GM19023 (cell line): ENCODE data around the gene SAA1.

Source experiments
- ATAC-seq: cut with Tn5 transposase; IDR thresholded peaks from one replicate; pipeline ENCODE4 v1.9.1; 2021; ENCODE audit warnings: mild to moderate bottlenecking, moderate library complexity; ENCODE audit not compliant: unreplicated experiment

The SAA1 gene

DNA sequence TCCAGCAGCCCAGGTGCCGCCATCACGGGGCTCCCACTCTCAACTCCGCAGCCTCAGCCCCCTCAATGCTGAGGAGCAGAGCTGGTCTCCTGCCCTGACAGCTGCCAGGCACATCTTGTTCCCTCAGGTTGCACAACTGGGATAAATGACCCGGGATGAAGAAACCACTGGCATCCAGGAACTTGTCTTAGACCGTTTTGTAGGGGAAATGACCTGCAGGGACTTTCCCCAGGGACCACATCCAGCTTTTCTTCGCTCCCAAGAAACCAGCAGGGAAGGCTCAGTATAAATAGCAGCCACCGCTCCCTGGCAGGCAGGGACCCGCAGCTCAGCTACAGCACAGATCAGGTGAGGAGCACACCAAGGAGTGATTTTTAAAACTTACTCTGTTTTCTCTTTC is at the start of gene SAA1:
Gene SAA1 (plus strand): TSS at position 316 of the 400 bp plus-strand sequence. CDS start 624 bp downstream, outside the sequence.
- no peak for ATAC-seq

DNA sequence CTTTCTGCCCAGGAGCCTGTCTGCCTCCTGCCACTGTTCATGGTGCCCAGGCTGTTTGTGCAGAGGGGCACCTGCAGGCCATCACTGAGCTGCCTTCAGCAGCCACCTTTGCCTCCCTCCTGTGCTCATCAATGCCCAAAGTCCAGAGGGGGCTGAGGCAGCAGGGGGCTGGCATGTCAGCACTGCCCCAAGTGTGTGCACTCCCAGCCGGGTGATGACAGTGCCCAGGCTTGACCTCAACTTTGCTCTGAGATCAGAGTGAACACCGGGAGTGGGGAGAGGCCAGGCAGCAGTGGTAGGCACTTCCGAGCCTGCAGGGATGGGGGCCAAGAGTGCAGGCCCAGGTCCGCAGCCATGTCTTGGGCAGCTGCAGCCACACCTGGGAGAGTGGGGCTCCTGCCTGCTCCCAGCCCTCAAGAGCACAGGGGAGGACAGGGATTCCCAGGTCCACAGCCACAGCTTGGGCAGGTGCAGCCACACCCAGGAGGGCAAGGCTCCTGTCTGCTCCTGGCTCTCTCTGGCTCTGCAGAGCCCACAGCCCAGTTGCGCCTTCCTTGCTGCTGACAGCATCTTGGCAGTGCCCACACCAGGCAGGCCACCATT is 44.7 kb upstream of the SAA1 start:
- ATAC-seq, result no peak

- ATAC-seq, result no peak
Observed at GRCh38 chr11:18222814-18223421, 43.1 kb upstream of the SAA1 start.

DNA sequence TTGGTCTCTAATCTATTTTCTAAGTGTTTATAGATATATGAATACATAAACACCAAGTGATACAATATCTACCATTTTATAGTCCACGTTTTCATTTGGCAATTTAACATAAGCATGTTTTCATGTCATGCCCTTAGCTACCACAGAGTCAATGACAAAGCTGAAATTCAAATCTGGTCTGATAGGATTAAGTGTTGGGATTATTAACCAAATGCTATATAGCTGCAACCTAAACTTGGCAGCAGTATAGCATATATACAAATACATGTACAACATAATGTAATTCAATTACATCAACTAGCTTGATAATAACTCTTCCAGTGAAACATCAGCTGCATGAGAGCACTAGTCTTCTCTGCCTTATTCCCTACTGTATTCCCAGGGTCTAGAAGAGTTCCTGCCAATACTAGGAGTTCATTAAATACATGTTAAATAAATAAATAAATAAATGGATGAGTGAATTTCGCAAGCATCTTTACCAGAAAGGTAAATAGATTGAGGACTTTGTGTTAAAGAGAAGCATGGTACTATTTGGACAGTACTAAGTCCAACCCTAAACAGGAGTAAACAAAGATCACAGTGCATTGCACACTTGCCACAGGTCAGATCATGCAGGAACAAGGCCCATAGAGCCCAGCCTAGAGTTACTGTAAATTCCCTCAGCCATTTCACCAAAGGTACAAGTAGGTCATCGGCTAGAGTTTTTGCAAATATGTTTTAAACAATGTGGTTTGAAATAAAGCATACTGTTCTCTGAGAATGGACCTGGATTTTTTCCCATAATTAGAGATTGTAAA is 42.3 kb upstream of the SAA1 start:
- ATAC-seq, result no peak

GRCh38 chr11:18225913-18226312 is 40.2 kb upstream of the SAA1 start:
- no peak for ATAC-seq

GRCh38 chr11:18229501-18229900 is 36.6 kb upstream of the SAA1 start:
- peak; percentile 94 for ATAC-seq

GRCh38 chr11:18230859-18231258 is 35.2 kb upstream of the SAA1 start:
- no peak for ATAC-seq

DNA sequence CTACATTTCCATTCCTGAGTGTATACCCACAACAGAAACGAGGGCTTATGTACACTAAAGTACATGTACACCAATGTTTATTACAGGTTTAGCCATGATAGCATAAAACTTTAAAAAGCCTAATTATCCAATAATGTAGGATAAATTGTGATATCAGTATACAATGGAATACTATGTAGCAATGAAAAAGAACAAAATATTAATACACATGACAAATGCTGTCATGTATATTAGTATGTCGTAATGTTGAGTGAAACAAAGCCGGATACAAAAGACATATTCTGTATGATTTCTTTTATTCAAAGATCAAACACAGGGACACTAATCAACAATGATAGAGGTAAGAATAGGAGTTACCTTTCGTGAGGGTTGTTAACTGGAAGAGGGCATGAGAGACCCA is 32.2 kb upstream of the SAA1 start:
- no peak for ATAC-seq

- no peak for ATAC-seq
Observed at GRCh38 chr11:18235394-18236334, 30.4 kb upstream of the SAA1 start.

GRCh38 chr11:18236664-18237356 is 29.3 kb upstream of the SAA1 start, which contains the start of gene SAA4:
TSS of gene SAA4 (minus strand) at chr11:18236802. CDS start at chr11:18235926, 876 bp downstream.
- ATAC-seq, result no peak

DNA sequence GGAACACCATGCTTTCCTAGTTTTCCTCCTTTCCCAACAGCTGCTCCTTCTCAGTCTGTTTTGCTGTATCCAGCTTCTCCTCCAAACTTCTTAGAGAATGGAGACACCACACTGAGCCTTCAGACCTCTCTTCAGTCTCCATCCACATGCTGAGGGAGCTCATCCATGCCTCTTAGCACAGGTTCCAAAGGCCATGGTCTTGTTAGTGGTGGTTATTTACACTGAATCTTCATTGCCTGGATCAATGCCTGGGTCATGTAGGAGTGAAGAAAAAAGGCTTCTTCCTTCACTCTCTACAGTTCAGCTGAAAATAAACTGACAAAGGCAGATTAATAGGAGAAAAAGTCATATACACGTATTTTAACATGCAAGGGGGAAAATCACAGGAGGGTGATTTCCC is 26.4 kb upstream of the SAA1 start:
- ATAC-seq, result no peak

DNA sequence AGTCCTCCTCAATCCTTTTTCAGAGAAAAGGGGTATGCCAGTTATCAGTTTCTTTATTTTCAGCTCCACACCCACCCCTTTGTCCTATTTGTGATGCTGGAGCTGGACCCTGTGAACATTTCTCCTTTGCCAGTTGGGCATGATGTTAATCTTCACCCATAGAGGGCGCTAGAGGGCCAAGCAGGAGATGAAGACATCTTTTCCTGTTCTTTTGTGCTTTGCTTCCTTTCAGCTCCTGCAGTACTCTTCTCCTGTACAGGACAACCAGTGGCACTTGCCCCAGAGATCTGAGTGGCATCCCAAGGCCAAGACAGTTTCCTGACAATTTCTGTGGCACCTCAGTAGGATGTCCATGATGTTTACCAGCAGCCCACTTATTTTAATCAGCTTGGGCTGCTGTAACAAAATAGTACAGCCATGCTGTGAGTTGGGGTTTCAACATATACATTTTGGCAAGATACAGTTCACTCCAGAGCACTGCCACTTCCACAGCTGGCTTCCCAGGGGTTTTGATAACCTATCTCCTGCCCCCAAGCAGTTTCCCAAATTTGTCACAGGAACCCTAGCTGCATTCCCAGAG is 22.2 kb upstream of the SAA1 start:
- ATAC-seq, result no peak

DNA sequence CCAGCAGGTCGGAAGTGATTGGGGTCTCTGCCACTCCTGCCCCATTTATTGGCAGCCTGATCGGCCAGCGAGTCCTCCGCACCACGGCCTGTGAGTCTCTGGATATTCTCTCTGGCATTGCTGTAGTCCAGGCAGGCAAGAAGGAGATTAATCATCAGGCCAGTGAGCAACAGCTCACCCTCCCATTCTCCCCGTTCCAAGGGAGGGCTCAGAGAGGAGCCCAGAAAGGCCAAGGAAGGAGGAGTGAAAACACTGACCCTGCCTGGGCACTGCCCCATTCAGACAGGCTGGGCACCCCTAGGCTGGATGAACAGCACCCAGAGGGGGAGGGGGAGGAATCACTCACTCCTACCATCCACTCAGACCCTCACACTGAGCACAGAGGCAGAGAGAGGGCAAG is 20.7 kb upstream of the SAA1 start:
- no peak for ATAC-seq

DNA sequence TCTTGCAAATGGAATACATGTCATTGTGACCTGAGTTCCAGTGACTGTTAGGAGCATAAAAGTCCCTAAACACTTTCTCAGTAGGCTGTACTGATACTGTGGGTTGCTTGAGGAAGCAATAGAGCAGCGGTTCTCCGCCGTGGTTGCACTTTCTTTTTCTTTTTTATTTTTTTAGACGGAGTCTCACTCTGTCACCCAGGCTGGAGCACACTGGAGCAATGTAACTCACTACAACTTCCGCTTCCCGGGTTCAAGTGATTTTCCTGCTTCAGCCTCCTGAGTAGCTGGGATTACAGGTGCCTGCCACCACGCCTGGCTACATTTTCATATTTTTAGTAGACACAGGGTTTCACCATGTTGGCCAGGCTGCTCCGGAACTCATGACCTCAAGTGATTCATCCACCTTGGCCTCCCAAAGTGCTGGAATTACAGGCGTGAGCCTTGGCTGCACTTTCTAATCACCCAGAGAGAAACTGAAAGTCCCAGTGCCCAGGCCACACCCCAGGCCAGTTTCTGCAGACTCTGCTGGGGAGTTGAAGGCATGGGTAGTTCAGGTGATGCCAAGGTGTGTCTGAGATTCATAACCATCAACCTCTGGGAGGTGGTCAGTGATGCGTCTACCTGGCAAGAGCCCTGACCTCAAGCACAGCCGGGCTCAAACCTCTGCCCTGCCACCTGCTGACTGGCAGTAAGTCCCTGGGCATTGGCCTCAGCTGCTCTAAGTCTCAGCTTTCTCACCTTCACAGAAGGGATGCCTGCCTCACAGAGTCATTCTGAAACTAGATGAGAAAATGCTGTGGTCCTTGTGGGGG is 19.5 kb upstream of the SAA1 start:
- ATAC-seq, result peak; percentile 79

DNA sequence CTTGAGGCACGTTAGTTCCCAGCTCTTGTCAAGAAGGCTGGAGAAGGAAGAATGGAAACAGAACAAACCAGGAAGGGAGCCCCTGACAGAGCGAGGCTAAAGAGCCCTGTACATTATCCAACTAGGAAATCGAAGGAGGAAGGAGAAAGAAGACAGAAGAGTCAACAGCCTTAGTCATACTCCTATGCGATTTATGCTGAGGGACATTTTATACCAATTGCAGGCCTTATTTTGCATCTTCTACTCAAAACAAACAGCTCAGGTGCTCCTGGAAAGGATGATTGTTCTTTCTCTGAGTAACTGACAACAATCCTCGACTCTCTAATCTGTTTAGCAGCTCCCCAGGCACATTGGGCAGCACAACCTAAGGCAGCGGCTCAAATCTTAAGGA is 18.9 kb upstream of the SAA1 start:
- peak; percentile 10 for ATAC-seq

- no peak for ATAC-seq
Observed at GRCh38 chr11:18248561-18248960, 17.5 kb upstream of the SAA1 start, which contains the start of gene SAA2. TSS of gene SAA2 (minus strand) at chr11:18248668. CDS start at chr11:18248011, 657 bp downstream.

GRCh38 chr11:18253233-18253632 is 12.8 kb upstream of the SAA1 start:
- ATAC-seq, result no peak

- no peak for ATAC-seq
Observed at GRCh38 chr11:18253778-18254338, 12.2 kb upstream of the SAA1 start.
